Tibial nerve (tissue), 4 donors: Measurements from ENCODE around the gene FAM131B.

ENCODE experiments used
- CTCF ChIP-seq, 5 experiments: fragments of 200-600 bp in 3 of 5; fragments of 450-650 bp in 2 of 5; sonication (generic) in 3 of 5; IDR thresholded peaks; one replicate each; pipeline ENCODE4 v1.5.1; 2016 to 2019; ENCODE audit warnings: antibody characterized with exemption in 5 of 5, mild to moderate bottlenecking in 3 of 5, moderate library complexity in 2 of 5
- EP300 ChIP-seq, 2 donors: sonication (generic); formaldehyde crosslinking; IDR thresholded peaks; one replicate each; pipeline ENCODE4 v1.6.1; 2017; ENCODE audit warnings: antibody characterized with exemption in 2 of 2, mild to moderate bottlenecking in 1 of 2

GRCh38 chr7:143323653-143324052 lies 38.9 kb downstream of the FAM131B start:
- TF ChIP-seq CTCF (IDR thresholded peaks at IDR 0.05) (no peak), EP300 (IDR thresholded peaks at IDR 0.05) (no peak)
